PC-9 (cell line): ENCODE measurements around the gene GATA6.

Experiments used
- CTCF ChIP-seq: fragments of 200-600 bp; sonication (generic); conservative IDR thresholded peaks from 2 replicates; pipeline ENCODE4 v1.6.1; 2017; ENCODE audit warnings: mixed run types, antibody characterized with exemption, mild to moderate bottlenecking, moderate library complexity
- EZH2 ChIP-seq: fragments of 200-600 bp; sonication (generic); IDR thresholded peaks from 2 replicates; pipeline ENCODE4 v1.8.0; 2017; ENCODE audit warnings: antibody characterized with exemption, low read depth

GRCh38 chr18:22191923-22192322 is 22.5 kb downstream of the GATA6 start:
- TF ChIP-seq CTCF, result no peak
- TF ChIP-seq EZH2, result no peak
